ENCODE measurements around the gene INHA.

The INHA gene

GRCh38 chr2:219557791-219558785 lies 14.0 kb upstream of the INHA start:
- no peak for TF ChIP-seq TEAD4 (IDR thresholded peaks at IDR 0.05)
- no peak for TF ChIP-seq RAD21 (IDR thresholded peaks at IDR 0.05; ENCODE audit: low read depth)
- TF ChIP-seq FOXM1 (IDR thresholded peaks at IDR 0.05; ENCODE audit: borderline replicate concordance, low read depth) = no peak
- no peak for TF ChIP-seq EP300 (IDR thresholded peaks at IDR 0.05; ENCODE audit: borderline replicate concordance)
- no peak for TF ChIP-seq YY1 (IDR thresholded peaks at IDR 0.05; ENCODE audit: low read depth)

GRCh38 chr2:219559156-219559915 lies 12.8 kb upstream of the INHA start:
- TF ChIP-seq NFIC (IDR thresholded peaks at IDR 0.05) = no peak
- TF ChIP-seq CREB1 (IDR thresholded peaks at IDR 0.05; ENCODE audit: low read depth) = no peak
- no peak for TF ChIP-seq EP300 (IDR thresholded peaks at IDR 0.05; ENCODE audit: borderline replicate concordance)
- TF ChIP-seq MAX (IDR thresholded peaks at IDR 0.05) = no peak
- no peak for TF ChIP-seq YY1 (IDR thresholded peaks at IDR 0.05; ENCODE audit: low read depth)

GRCh38 chr2:219560037-219560892 lies 11.8 kb upstream of the INHA start:
- TF ChIP-seq CEBPB (IDR thresholded peaks at IDR 0.05) (no peak), RAD21 (IDR thresholded peaks at IDR 0.05; ENCODE audit: low read depth) (peak; percentile 16; the same call in 1 of the 2 replicates)

GRCh38 chr2:219560893-219561178 lies 11.3 kb upstream of the INHA start:
- no peak for TF ChIP-seq TAF1 (IDR thresholded peaks at IDR 0.05; ENCODE audit: low read depth)
- TF ChIP-seq EGR1 (IDR thresholded peaks at IDR 0.05) = no peak
- TF ChIP-seq YY1 (IDR thresholded peaks at IDR 0.05; ENCODE audit: low read depth) = no peak
- TF ChIP-seq ZBTB7A (IDR thresholded peaks at IDR 0.05; ENCODE audit: low read depth) = no peak
- TF ChIP-seq REST (IDR thresholded peaks at IDR 0.05; ENCODE audit: low read depth) = no peak
- TF ChIP-seq MAX (IDR thresholded peaks at IDR 0.05) = no peak
- TF ChIP-seq TEAD4 (IDR thresholded peaks at IDR 0.05) = no peak
- TF ChIP-seq FOXM1 (IDR thresholded peaks at IDR 0.05; ENCODE audit: borderline replicate concordance, low read depth) = no peak
- TF ChIP-seq USF1 (IDR thresholded peaks at IDR 0.05) = no peak
- TF ChIP-seq NFIC (IDR thresholded peaks at IDR 0.05) = no peak

- no peak for TF ChIP-seq EGR1 (IDR thresholded peaks at IDR 0.05)
- TF ChIP-seq TAF1 (IDR thresholded peaks at IDR 0.05; ENCODE audit: low read depth) = no peak
- no peak for TF ChIP-seq CEBPB (IDR thresholded peaks at IDR 0.05)
- no peak for TF ChIP-seq FOXM1 (IDR thresholded peaks at IDR 0.05; ENCODE audit: borderline replicate concordance, low read depth)
- TF ChIP-seq CREB1 (IDR thresholded peaks at IDR 0.05; ENCODE audit: low read depth) = no peak
- no peak for TF ChIP-seq ZBTB7A (IDR thresholded peaks at IDR 0.05; ENCODE audit: low read depth)
- TF ChIP-seq RAD21 (IDR thresholded peaks at IDR 0.05; ENCODE audit: low read depth) = no peak
- no peak for TF ChIP-seq TCF12 (IDR thresholded peaks at IDR 0.05; ENCODE audit: low read depth)
- no peak for TF ChIP-seq YY1 (IDR thresholded peaks at IDR 0.05; ENCODE audit: low read depth)
- TF ChIP-seq MAX (IDR thresholded peaks at IDR 0.05) = no peak
- no peak for TF ChIP-seq REST (IDR thresholded peaks at IDR 0.05; ENCODE audit: low read depth)
- TF ChIP-seq USF1 (IDR thresholded peaks at IDR 0.05) = no peak
- no peak for TF ChIP-seq TEAD4 (IDR thresholded peaks at IDR 0.05)
Measured at GRCh38 chr2:219561179-219562048, 10.7 kb upstream of the INHA start.

Measured in Ishikawa (cell line).